ENCODE data around the gene TMEM30A.

The TMEM30A gene

GRCh38 chr6:75302280-75302679, 17.7 kb upstream of the TMEM30A start:
- Histone ChIP-seq H3K27ac (ENCODE audit: low read length) (no peak overlapping the region), H3K9me3 (replicated peaks; ENCODE audit: insufficient read depth, low read length) (no peaks in the 10 kb centered on the region), H3K9ac (ENCODE audit: low read length) (no peak overlapping the region), H2AFZ (ENCODE audit: low read length) (no peak overlapping the region), H4K20me1 (ENCODE audit: insufficient read depth, low read length) (no peaks in the 10 kb centered on the region), H3K79me2 (ENCODE audit: low read length) (no peaks in the 10 kb centered on the region), H3K9me2 (replicated peaks; ENCODE audit: insufficient read depth, low read length) (no peaks in the 10 kb centered on the region), H3K4me2 (ENCODE audit: low read depth, low read length) (no peak overlapping the region), H3K4me3 (ENCODE audit: low read length) (no peak overlapping the region), H3K4me1 (ENCODE audit: low read length) (peaks cover under 1% of the 10 kb centered on the region; the same call in 1 of the 2 replicates), H3K36me3 (replicated peaks; ENCODE audit: insufficient read depth, low read length) (no peaks in the 10 kb centered on the region), H3F3A (ENCODE audit: insufficient read depth, low read length) (no peaks in the 10 kb centered on the region), H3K27me3 (replicated peaks; ENCODE audit: insufficient read depth, low read length) (no peaks in the 10 kb centered on the region)
- TF ChIP-seq EZH2 (optimal IDR thresholded peaks at IDR 0.05; ENCODE audit: low read depth, low read length) = no peak
- TF ChIP-seq CTCF (IDR thresholded peaks at IDR 0.05; ENCODE audit: low read length) = no peak
- TF ChIP-seq EZH2phosphoT487 (IDR thresholded peaks at IDR 0.05; ENCODE audit: low read length) = no peak
- no peak for DNase-seq

- no peak for DNase-seq
- Histone ChIP-seq H2AFZ (ENCODE audit: low read length) (no peak overlapping the region), H3K79me2 (ENCODE audit: low read length) (no peaks in the 10 kb centered on the region), H3K27me3 (replicated peaks; ENCODE audit: insufficient read depth, low read length) (no peaks in the 10 kb centered on the region), H3K9ac (ENCODE audit: low read length) (no peak overlapping the region), H3F3A (ENCODE audit: insufficient read depth, low read length) (no peaks in the 10 kb centered on the region), H4K20me1 (ENCODE audit: insufficient read depth, low read length) (no peaks in the 10 kb centered on the region), H3K27ac (ENCODE audit: low read length) (no peak overlapping the region), H3K9me3 (replicated peaks; ENCODE audit: insufficient read depth, low read length) (no peaks in the 10 kb centered on the region), H3K36me3 (replicated peaks; ENCODE audit: insufficient read depth, low read length) (no peaks in the 10 kb centered on the region), H3K4me1 (ENCODE audit: low read length) (no peaks in the 10 kb centered on the region), H3K4me3 (ENCODE audit: low read length) (no peak overlapping the region), H3K4me2 (ENCODE audit: low read depth, low read length) (no peak overlapping the region), H3K9me2 (replicated peaks; ENCODE audit: insufficient read depth, low read length) (no peaks in the 10 kb centered on the region)
- TF ChIP-seq CTCF (IDR thresholded peaks at IDR 0.05; ENCODE audit: low read length) = no peak
- no peak for TF ChIP-seq EZH2phosphoT487 (IDR thresholded peaks at IDR 0.05; ENCODE audit: low read length)
- TF ChIP-seq EZH2 (optimal IDR thresholded peaks at IDR 0.05; ENCODE audit: low read depth, low read length) = no peak
Measured at GRCh38 chr6:75301537-75301936, 16.9 kb upstream of the TMEM30A start.

GRCh38 chr6:75301088-75301487, 16.5 kb upstream of the TMEM30A start:
- Histone ChIP-seq H4K20me1 (ENCODE audit: insufficient read depth, low read length) (no peaks in the 10 kb centered on the region), H3K79me2 (ENCODE audit: low read length) (no peaks in the 10 kb centered on the region), H3K27ac (ENCODE audit: low read length) (no peak overlapping the region), H2AFZ (ENCODE audit: low read length) (no peak overlapping the region), H3F3A (ENCODE audit: insufficient read depth, low read length) (no peaks in the 10 kb centered on the region), H3K4me2 (ENCODE audit: low read depth, low read length) (no peak overlapping the region), H3K4me1 (ENCODE audit: low read length) (no peaks in the 10 kb centered on the region), H3K4me3 (ENCODE audit: low read length) (no peak overlapping the region), H3K27me3 (replicated peaks; ENCODE audit: insufficient read depth, low read length) (no peaks in the 10 kb centered on the region), H3K9me2 (replicated peaks; ENCODE audit: insufficient read depth, low read length) (no peaks in the 10 kb centered on the region), H3K9ac (ENCODE audit: low read length) (no peak overlapping the region), H3K36me3 (replicated peaks; ENCODE audit: insufficient read depth, low read length) (no peaks in the 10 kb centered on the region), H3K9me3 (replicated peaks; ENCODE audit: insufficient read depth, low read length) (no peaks in the 10 kb centered on the region)
- DNase-seq = no peak
- TF ChIP-seq CTCF (IDR thresholded peaks at IDR 0.05; ENCODE audit: low read length) = no peak
- TF ChIP-seq EZH2phosphoT487 (IDR thresholded peaks at IDR 0.05; ENCODE audit: low read length) = no peak
- TF ChIP-seq EZH2 (optimal IDR thresholded peaks at IDR 0.05; ENCODE audit: low read depth, low read length) = no peak

Data from MM.1S (cell line).